ENCODE measurements around the gene TPP2.

DNA sequence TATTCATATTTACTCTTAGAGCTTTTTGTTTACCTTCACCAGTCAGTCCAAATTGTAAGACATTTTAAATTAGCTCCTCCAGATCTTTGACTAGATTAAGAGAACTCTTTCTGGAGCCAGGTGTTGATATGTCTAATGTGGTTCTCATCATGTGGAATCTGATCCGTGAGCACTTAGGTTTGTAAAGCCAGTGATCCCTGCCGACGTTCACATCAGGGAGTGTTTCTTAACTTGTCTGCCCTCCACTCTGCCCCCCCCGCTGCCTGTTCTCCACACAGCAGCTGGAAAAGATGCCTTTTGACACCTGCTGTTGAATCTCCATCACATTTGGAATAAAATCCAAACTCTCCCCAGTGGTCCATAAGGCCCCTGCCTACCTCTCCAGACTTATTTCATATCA, 80.3 kb downstream of the TPP2 start:
- TF ChIP-seq POLR2A (IDR thresholded peaks at IDR 0.05; ENCODE audit: low read depth, low read length), result no peak
- no peak for TF ChIP-seq POLR2AphosphoS5 (IDR thresholded peaks at IDR 0.05; ENCODE audit: low read depth, low read length)

Measured in GM12892 (cell line).